Measurements from ENCODE around the gene ATG3. TPM values are rescaled to one million over a fixed set of nuclear protein-coding genes. Genes with fewer than 3 reads are reported as not detected.
A peak's percentile ranks its signal among the peaks of the same experiment; 100 is the strongest.

The ATG3 gene
- total and polyA plus RNA-seq, 9 of the 15 experiments (the other 6 are each of a cell fraction or from before 2014, with no cell fraction given), result 48.7 to 107 (median 64.7) TPM

DNA sequence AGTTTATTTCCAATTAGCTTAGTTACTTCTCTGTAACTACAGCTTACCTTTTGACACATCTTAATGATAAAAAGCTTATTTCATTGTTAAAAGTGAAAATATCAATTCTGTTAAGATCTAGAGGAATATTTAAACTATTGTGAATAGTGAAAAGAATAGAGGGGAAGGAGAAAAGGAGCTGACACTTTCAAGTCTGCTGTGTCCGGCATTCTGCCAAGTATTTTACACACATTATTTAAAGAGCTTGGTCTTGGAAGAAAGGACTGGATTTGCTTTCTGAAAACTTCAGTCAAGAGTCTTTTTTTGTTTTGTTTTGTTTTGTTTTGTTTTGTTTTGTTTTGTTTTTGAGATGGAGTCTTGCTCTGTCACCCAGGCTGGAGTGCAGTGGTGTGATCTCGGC, 44.3 kb upstream of the ATG3 start:
- H3K4me1 ChIP-seq (replicated peaks in 1 of 2; ENCODE audit: control insufficient read depth in 2 of 2, insufficient read depth in 2 of 2, low read length in 2 of 2), result peaks cover 0 to 2% of the 10 kb centered on the region in 2 experiments; a peak in 1 of 5 replicates

DNA sequence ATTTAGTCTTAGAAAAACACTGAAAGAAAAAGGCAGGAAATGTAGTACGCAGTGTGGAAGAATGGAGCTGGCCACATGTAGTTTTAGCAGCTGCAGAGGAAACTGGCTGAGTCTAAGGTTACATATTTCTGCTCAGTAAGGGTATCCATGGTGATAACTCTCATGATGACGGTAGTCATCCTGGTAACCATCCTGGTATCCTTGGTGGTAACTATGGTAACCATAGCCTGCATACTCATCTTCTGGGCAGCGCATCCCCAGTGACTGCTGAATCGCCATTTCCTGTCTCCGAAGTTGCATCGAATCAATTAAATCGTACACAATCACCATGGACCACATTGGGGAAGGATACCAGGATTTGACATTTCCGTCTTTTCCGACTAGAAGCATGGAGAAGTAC, 43.5 kb upstream of the ATG3 start:
- Histone ChIP-seq H3K79me2 (ENCODE audit: control insufficient read depth, insufficient read depth, low read length) (no peaks in the 10 kb centered on the region), H3K9ac (ENCODE audit: insufficient read depth in 1 of 2, low read depth in 2 of 2, low read length in 2 of 2) (no peak overlapping the region), H3K9me1 (ENCODE audit: control insufficient read depth, insufficient read depth, low read length) (no peaks in the 10 kb centered on the region), H3K9me3 (replicated peaks; ENCODE audit: control insufficient read depth, insufficient read depth, low read depth, low read length) (no peaks in the 10 kb centered on the region; the same call in 1 of the 2 replicates), H3K4me3 (no peak overlapping the region), H2AFZ (ENCODE audit: low read depth, low read length) (no peak overlapping the region), H4K20me1 (replicated peaks; ENCODE audit: control insufficient read depth, insufficient read depth, low read length) (no peaks in the 10 kb centered on the region), H3K27me3 (ENCODE audit: control insufficient read depth in 2 of 2, insufficient read depth in 2 of 2, low read length in 2 of 2) (no peaks in the 10 kb centered on the region), H3K4me2 (ENCODE audit: insufficient read depth, low read length) (no peak overlapping the region), H3K27ac (ENCODE audit: extremely low read depth, low read depth, low read length) (no peak overlapping the region), H3K4me1 (replicated peaks in 1 of 2; ENCODE audit: control insufficient read depth in 2 of 2, insufficient read depth in 2 of 2, low read length in 2 of 2) (peaks cover 0 to 2% of the 10 kb centered on the region in 2 experiments; a peak in 1 of 5 replicates), H3K36me3 (ENCODE audit: control insufficient read depth, insufficient read depth, low read length) (no peaks in the 10 kb centered on the region)
- FAIRE-seq, result no peak
- TF ChIP-seq ZBTB17 (CRISPR knock-in tag; IDR thresholded peaks at IDR 0.05), result no peak
- TF ChIP-seq NR2F6 (CRISPR knock-in tag; IDR thresholded peaks at IDR 0.05), result no peak
- TF ChIP-seq, protein P1, sequence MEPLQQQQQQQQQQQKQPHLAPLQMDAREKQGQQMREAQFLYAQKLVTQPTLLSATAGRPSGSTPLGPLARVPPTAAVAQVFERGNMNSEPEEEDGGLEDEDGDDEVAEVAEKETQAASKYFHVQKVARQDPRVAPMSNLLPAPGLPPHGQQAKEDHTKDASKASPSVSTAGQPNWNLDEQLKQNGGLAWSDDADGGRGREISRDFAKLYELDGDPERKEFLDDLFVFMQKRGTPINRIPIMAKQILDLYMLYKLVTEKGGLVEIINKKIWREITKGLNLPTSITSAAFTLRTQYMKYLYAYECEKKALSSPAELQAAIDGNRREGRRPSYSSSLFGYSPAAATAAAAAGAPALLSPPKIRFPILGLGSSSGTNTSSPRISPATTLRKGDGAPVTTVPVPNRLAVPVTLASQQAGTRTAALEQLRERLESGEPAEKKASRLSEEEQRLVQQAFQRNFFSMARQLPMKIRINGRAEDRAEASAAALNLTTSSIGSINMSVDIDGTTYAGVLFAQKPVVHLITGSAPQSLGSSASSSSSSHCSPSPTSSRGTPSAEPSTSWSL (CRISPR knock-in tag; IDR thresholded peaks at IDR 0.05; ENCODE audit: borderline replicate concordance), result no peak
- TF ChIP-seq RFX1 (IDR thresholded peaks at IDR 0.05), result peak; percentile 87
- no peak for TF ChIP-seq SREBF1 (IDR thresholded peaks at IDR 0.05; ENCODE audit: borderline replicate concordance, low read depth, low read length)
- TF ChIP-seq DNMT1 (IDR thresholded peaks at IDR 0.05), result no peak
- no peak for TF ChIP-seq BRF1 (IDR thresholded peaks at IDR 0.05; ENCODE audit: borderline replicate concordance, extremely low read depth, insufficient read length)
- POLR2A ChIA-PET, result interaction anchor here (1.0 kb wide), 1 partner anchor 30 kb away, joined by 3 read pairs; no protein-coding TSS in a partner anchor
- no TSS peak for BruUV-seq (replicated peaks)
- no peak for DNase-seq (ENCODE audit: extremely low read depth in 1 of 4, low spot score in 3 of 4)
- ATAC-seq, result no peak
- in situ Hi-C loops (cut with MboI), result no loop called here
- intact Hi-C loops (cut with micrococcal nuclease), result no loop called here
- WGBS (ENCODE audit: insufficient coverage, low coverage, missing lambda C conversion rate), result 30% methylated on average over 9 of the region's 9 CpGs
- CTCF ChIA-PET (ENCODE audit: low intra/inter-chr PET ratio), result no interaction called here

More for the DNA sequence above, 44.3 kb upstream of the ATG3 start:
- no peaks in the 10 kb centered on the region; the same call in 1 of the 2 replicates for H3K9me3 ChIP-seq (replicated peaks; ENCODE audit: control insufficient read depth, insufficient read depth, low read depth, low read length)
- no peak for ATAC-seq
- no peak overlapping the region for H3K4me2 ChIP-seq (ENCODE audit: insufficient read depth, low read length)
- H3K27me3 ChIP-seq (ENCODE audit: control insufficient read depth in 2 of 2, insufficient read depth in 2 of 2, low read length in 2 of 2), result no peaks in the 10 kb centered on the region
- 31% methylated on average over 2 of the region's 2 CpGs for WGBS (ENCODE audit: insufficient coverage, low coverage, missing lambda C conversion rate)
- no peak overlapping the region for H3K27ac ChIP-seq (ENCODE audit: extremely low read depth, low read depth, low read length)
- no peaks in the 10 kb centered on the region for H3K79me2 ChIP-seq (ENCODE audit: control insufficient read depth, insufficient read depth, low read length)
- DNase-seq (ENCODE audit: extremely low read depth in 1 of 4, low spot score in 3 of 4), result no peak
- H3K9me1 ChIP-seq (ENCODE audit: control insufficient read depth, insufficient read depth, low read length), result no peaks in the 10 kb centered on the region
- in situ Hi-C loops (cut with MboI) (no loop called here), intact Hi-C loops (cut with micrococcal nuclease) (no loop called here)
- ChIA-PET CTCF (ENCODE audit: low intra/inter-chr PET ratio) (no interaction called here), POLR2A (interaction anchor here (1.0 kb wide), 1 partner anchor 29 kb away, joined by 3 read pairs; no protein-coding TSS in a partner anchor)
- H3K4me3 ChIP-seq, result no peak overlapping the region
- BruUV-seq (replicated peaks), result no TSS peak
- TF ChIP-seq ARHGAP35 (IDR thresholded peaks at IDR 0.05; ENCODE audit: partially characterized antibody) (no peak), RUNX1 (IDR thresholded peaks at IDR 0.05; ENCODE audit: low read depth) (no peak), ZC3H8 (IDR thresholded peaks at IDR 0.05) (no peak), YBX1 (IDR thresholded peaks at IDR 0.05) (no peak), NR2C2 (CRISPR knock-in tag; IDR thresholded peaks at IDR 0.05) (no peak), NR2C2 (tag; IDR thresholded peaks at IDR 0.05) (no peak)
- TF ChIP-seq, protein P2, sequence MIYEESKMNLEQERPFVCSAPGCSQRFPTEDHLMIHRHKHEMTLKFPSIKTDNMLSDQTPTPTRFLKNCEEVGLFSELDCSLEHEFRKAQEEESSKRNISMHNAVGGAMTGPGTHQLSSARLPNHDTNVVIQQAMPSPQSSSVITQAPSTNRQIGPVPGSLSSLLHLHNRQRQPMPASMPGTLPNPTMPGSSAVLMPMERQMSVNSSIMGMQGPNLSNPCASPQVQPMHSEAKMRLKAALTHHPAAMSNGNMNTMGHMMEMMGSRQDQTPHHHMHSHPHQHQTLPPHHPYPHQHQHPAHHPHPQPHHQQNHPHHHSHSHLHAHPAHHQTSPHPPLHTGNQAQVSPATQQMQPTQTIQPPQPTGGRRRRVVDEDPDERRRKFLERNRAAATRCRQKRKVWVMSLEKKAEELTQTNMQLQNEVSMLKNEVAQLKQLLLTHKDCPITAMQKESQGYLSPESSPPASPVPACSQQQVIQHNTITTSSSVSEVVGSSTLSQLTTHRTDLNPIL (CRISPR knock-in tag; IDR thresholded peaks at IDR 0.05), result no peak
- no peaks in the 10 kb centered on the region for H3K36me3 ChIP-seq (ENCODE audit: control insufficient read depth, insufficient read depth, low read length)
- no peak for FAIRE-seq
- no peak overlapping the region for H3K9ac ChIP-seq (ENCODE audit: insufficient read depth in 1 of 2, low read depth in 2 of 2, low read length in 2 of 2)
- H2AFZ ChIP-seq (ENCODE audit: low read depth, low read length), result no peak overlapping the region
- H4K20me1 ChIP-seq (replicated peaks; ENCODE audit: control insufficient read depth, insufficient read depth, low read length), result no peaks in the 10 kb centered on the region
